GM12865 (cell line): ENCODE results near the gene DNAH11.

Experiments used
- DNase-seq: peaks from one replicate; pipeline ENCODE4 v3.0.0; 2010; ENCODE audit warnings: low read depth
- H3K4me3 ChIP-seq: 2 replicates; pipeline ENCODE4 v1.5.1; 2011; ENCODE audit warnings: mild to moderate bottlenecking, low read depth, low read length, control low read depth
- CTCF ChIP-seq: IDR thresholded peaks from 2 replicates; pipeline ENCODE4 v1.5.1; 2011; ENCODE audit warnings: low read length, control low read depth, low read depth, inconsistent platforms; ENCODE audit not compliant: insufficient read depth; ENCODE audit errors: missing control alignments

The DNAH11 gene

DNA sequence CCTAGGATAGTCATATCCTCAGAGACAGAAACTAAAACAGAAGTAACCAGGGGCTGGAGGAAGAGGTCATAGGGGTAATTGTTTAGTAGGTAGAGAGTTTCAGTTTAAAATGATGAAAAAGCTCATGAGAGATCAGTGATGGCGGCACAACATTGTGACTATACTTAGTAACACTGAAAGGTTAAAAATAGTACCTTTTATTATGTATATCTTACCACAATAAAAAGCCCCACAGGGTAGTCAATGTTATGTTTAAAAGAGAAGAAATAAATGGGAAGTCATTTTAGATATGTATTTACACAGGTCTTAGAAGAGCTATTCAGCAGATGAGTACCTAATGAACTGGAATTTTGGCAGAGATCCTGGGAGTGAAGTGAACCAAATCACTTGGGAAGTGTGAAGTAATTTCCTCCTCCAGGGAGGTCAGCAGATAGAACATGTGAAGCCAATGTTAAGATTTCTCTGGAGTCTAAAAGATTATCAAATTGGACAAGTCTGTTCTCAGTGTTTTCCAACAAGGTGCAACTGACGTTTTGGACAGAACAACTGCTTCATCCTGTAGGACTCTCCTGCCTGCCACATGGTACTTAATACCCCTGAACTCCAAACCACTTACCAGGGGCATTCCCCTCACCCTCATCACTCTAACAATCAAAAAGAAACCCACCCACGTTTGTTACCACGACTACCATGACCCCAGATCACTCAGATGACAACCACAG, 396.5 kb downstream of the DNAH11 start:
- no peak for TF ChIP-seq CTCF
- DNase-seq = peak; percentile 87
- H3K4me3 ChIP-seq = no peak overlapping the region

DNA sequence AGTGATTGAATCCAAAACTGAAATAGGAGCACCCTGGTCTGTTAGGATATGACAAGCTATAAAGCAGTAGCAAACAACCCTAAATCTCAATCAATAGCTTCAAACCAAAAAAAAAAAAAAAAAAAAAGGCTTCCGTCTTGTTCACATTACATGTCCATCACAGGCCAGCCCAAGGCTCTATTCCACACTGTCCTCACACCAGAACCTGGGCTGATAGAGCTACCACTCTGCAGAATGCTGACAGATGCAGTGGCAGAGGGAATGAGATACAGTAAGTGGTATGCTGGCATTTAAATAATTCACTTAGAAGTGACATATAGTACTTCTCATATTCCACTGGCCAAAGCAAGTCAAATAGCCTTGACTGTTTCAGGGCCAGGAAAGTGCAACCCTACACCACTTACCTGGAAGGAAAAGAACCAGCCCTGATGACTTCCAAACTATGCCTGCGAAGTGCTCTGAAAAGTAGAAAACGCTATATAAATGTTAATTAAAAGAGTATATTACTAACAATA, 397.1 kb downstream of the DNAH11 start:
- no peak for DNase-seq
- TF ChIP-seq CTCF = no peak
- H3K4me3 ChIP-seq = no peak overlapping the region

DNA sequence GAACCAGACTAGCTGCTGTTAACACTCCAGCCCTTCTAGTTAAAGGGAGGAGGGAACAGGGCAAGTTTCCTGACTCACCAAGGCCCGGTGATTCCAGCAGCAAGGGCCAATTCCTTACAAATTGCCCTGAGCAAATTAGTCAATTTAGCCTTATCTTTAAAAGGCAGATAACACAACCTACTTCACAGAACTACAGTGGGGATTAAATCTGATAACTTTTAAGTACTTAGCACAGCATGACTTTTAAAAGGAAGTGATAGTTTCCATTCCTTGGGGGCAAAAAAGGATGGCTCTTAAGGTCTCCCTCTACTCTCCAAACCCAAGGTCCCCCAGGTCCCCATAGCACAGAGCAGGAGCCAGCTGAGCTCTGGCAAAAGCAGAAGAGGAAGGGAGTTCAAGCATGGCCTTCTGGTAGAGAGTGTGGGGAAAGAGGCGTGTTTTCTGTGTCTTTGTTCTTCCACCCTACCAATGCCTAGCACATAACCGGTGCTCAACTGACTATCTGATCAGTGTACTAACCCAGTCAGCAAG, 398.8 kb downstream of the DNAH11 start:
- DNase-seq = peak; percentile 50
- H3K4me3 ChIP-seq = no peak overlapping the region
- no peak for TF ChIP-seq CTCF

GRCh38 chr7:21942955-21943354, 400.1 kb downstream of the DNAH11 start:
- H3K4me3 ChIP-seq = no peak overlapping the region
- no peak for DNase-seq
- no peak for TF ChIP-seq CTCF

DNA sequence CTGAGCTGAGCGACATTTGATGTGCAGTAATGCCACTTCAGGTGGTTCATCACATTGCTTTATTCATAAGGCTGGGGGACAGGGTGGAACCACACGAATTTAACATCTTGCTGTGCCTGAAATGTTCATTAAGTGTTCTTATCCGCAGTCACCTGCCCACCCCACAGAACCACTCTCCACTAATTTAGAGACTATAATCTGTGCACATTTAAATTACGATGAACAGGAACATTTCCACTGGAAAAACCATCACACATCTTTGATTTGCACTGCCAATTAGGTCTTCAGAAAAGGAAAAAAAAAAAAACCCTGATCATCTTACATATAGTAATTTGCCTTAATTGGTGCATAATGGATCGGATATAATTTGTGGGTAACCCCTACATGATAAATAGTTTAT, 400.6 kb downstream of the DNAH11 start:
- H3K4me3 ChIP-seq = no peak overlapping the region
- DNase-seq = no peak
- TF ChIP-seq CTCF = no peak

- H3K4me3 ChIP-seq = peak overlapping the region; percentile 78
- peak; percentile 63 for DNase-seq
- no peak for TF ChIP-seq CTCF
These were observed 402.0 kb downstream of the DNAH11 start for GRCh38 chr7:21944616-21945453.
